Activated CD8-positive, alpha-beta memory T cell treated with anti-CD3 and anti-CD28 coated beads for 24 hours (primary cell): Measurements from ENCODE around the gene RHBDF2.
A peak's percentile ranks its signal among the peaks of the same experiment; 100 is the strongest.

Source experiments
- DNase-seq: peaks from one replicate; pipeline ENCODE4 v3.0.0-alpha.2; 2020

RHBDF2 gene

GRCh38 chr17:76501018-76501826 lies at the start of gene RHBDF2:
RHBDF2 (minus strand) TSS chr17:76501423; CDS start chr17:76481524, 19,899 bp downstream.
- DNase-seq: peak; percentile 99

GRCh38 chr17:76549539-76549938 lies 48.3 kb upstream of the RHBDF2 start:
- DNase-seq: no peak

GRCh38 chr17:76549215-76549518 lies 47.9 kb upstream of the RHBDF2 start:
- no peak for DNase-seq

GRCh38 chr17:76548378-76549214 lies 47.4 kb upstream of the RHBDF2 start:
- DNase-seq: no peak

- no peak for DNase-seq
Observed at GRCh38 chr17:76547642-76548202, 46.5 kb upstream of the RHBDF2 start.

- DNase-seq: peak; percentile 77
Observed at GRCh38 chr17:76547183-76547641, 46.0 kb upstream of the RHBDF2 start.

- no peak for DNase-seq
Observed at GRCh38 chr17:76546556-76547182, 45.4 kb upstream of the RHBDF2 start.

GRCh38 chr17:76545918-76546555 lies 44.8 kb upstream of the RHBDF2 start:
- no peak for DNase-seq

GRCh38 chr17:76544546-76545365 lies 43.5 kb upstream of the RHBDF2 start:
- DNase-seq: no peak

- DNase-seq: no peak
Observed at GRCh38 chr17:76543826-76544545, 42.8 kb upstream of the RHBDF2 start.

GRCh38 chr17:76543482-76543825 lies 42.2 kb upstream of the RHBDF2 start:
- no peak for DNase-seq

- DNase-seq: no peak
Observed at GRCh38 chr17:76542984-76543383, 41.8 kb upstream of the RHBDF2 start.

- no peak for DNase-seq
Observed at GRCh38 chr17:76542566-76542971, 41.3 kb upstream of the RHBDF2 start.

- no peak for DNase-seq
Observed at GRCh38 chr17:76541739-76542454, 40.7 kb upstream of the RHBDF2 start.

- DNase-seq: no peak
Observed at GRCh38 chr17:76540381-76541300, 39.4 kb upstream of the RHBDF2 start.

GRCh38 chr17:76539631-76540271 lies 38.5 kb upstream of the RHBDF2 start, which contains the start of gene PRCD:
PRCD (plus strand) TSS chr17:76540044; CDS start chr17:76540142, 98 bp downstream.
- DNase-seq: no peak

- no peak for DNase-seq
Observed at GRCh38 chr17:76538941-76539570, 37.8 kb upstream of the RHBDF2 start.

- DNase-seq: no peak
Observed at GRCh38 chr17:76538281-76538931, 37.2 kb upstream of the RHBDF2 start.
